Loucy (cell line): ENCODE results near the gene TEP1.
"Not testable (repeated sequence)": the region's sequence is repeated elsewhere in the genome, so short reads cannot be mapped to it uniquely, and the experiment has no call there.

Source experiments
- H2AFZ ChIP-seq: fragments of 200-600 bp; sonication (generic); 2 replicates; pipeline ENCODE4 v1.6.0; 2016; ENCODE audit warnings: antibody characterized with exemption, mild to moderate bottlenecking, low read length, moderate library complexity
- H3F3A ChIP-seq: fragments of 200-600 bp; 2 replicates; pipeline ENCODE4 v1.6.0; 2016; ENCODE audit warnings: antibody characterized with exemption, low read depth, mild to moderate bottlenecking
- H3K27me3 ChIP-seq: fragments of 200-600 bp; sonication (generic); 2 replicates; pipeline ENCODE4 v1.6.1; 2014; ENCODE audit warnings: low read length, mild to moderate bottlenecking; ENCODE audit not compliant: insufficient read depth, poor library complexity, severe bottlenecking
- H3K36me3 ChIP-seq: fragments of 200-600 bp; sonication (generic); 2 replicates; pipeline ENCODE4 v1.6.1; 2016; ENCODE audit warnings: low read length; ENCODE audit not compliant: insufficient read depth
- H3K4me1 ChIP-seq: fragments of 200-600 bp; sonication (generic); 2 replicates; pipeline ENCODE4 v1.5.1; 2014; ENCODE audit warnings: low read length, mild to moderate bottlenecking; ENCODE audit not compliant: insufficient read depth, poor library complexity, severe bottlenecking
- H3K4me2 ChIP-seq: fragments of 200-600 bp; sonication (generic); 2 replicates; pipeline ENCODE4 v1.6.0; 2014; ENCODE audit warnings: antibody characterized with exemption, low read length, low read depth, mild to moderate bottlenecking; ENCODE audit not compliant: poor library complexity, severe bottlenecking
- H3K4me3 ChIP-seq: fragments of 200-600 bp; sonication (generic); 2 replicates; pipeline ENCODE4 v1.5.1; 2014; ENCODE audit warnings: low read length, mild to moderate bottlenecking, mixed read lengths; ENCODE audit not compliant: poor library complexity, severe bottlenecking
- H3K79me2 ChIP-seq: fragments of 200-600 bp; sonication (generic); 2 replicates; pipeline ENCODE4 v1.6.1; 2014; ENCODE audit warnings: low read length; ENCODE audit not compliant: insufficient read depth
- H3K9ac ChIP-seq: fragments of 200-600 bp; sonication (generic); 2 replicates; pipeline ENCODE4 v1.6.0; 2014; ENCODE audit warnings: mild to moderate bottlenecking, low read depth, low read length, moderate library complexity; ENCODE audit not compliant: poor library complexity, severe bottlenecking
- H3K9me2 ChIP-seq: fragments of 200-600 bp; sonication (generic); replicated peaks from 2 replicates; pipeline ENCODE4 v1.6.1; 2016; ENCODE audit warnings: low read depth, low read length, mixed read lengths
- H3K9me3 ChIP-seq: fragments of 200-600 bp; sonication (generic); 2 replicates; pipeline ENCODE4 v1.6.1; 2014; ENCODE audit warnings: mild to moderate bottlenecking, antibody characterized with exemption, low read length, low read depth; ENCODE audit not compliant: insufficient read depth
- H4K20me1 ChIP-seq: fragments of 200-600 bp; sonication (generic); 2 replicates; pipeline ENCODE4 v1.6.0; 2014; ENCODE audit warnings: antibody characterized with exemption, low read length, mild to moderate bottlenecking; ENCODE audit not compliant: insufficient read depth, poor library complexity, severe bottlenecking
- EZH2phosphoT487 ChIP-seq: fragments of 200-600 bp; IDR thresholded peaks from 2 replicates; pipeline ENCODE4 v1.6.1; 2018; ENCODE audit warnings: antibody characterized with exemption, mild to moderate bottlenecking, moderate library complexity, borderline replicate concordance
- TF ChIP-seq, protein P1 (sequence below): fragments of 200-600 bp; sonication (generic); conservative IDR thresholded peaks from 2 replicates; pipeline ENCODE4 v1.5.1; 2014; ENCODE audit warnings: mild to moderate bottlenecking, antibody characterized with exemption, low read length

TEP1 gene

GRCh38 chr14:20454516-20455354 lies 41.4 kb upstream of the TEP1 start, which contains the start of the genes APEX1 and OSGEP:
Gene APEX1, plus strand, starts transcription at chr14:20455226. Its CDS starts 420 bp downstream, at chr14:20455646.
Gene OSGEP, minus strand, starts transcription at chr14:20454812. Its CDS starts 129 bp downstream, at chr14:20454683.
- Histone ChIP-seq H3K79me2 (peaks cover 81% of the 10 kb centered on the region), H3K9ac (peak within 1 kb of the TSS; percentile 95), H3K9me3 (no peaks in the 10 kb centered on the region), H4K20me1 (peaks cover 41% of the 10 kb centered on the region), H3K4me2 (peak within 1 kb of the TSS; percentile 88), H3K36me3 (peaks cover 46% of the 10 kb centered on the region; the same call in 1 of the 2 replicates), H3K4me3 (peak within 1 kb of the TSS; percentile 86), H2AFZ (peak within 1 kb of the TSS; percentile 74), H3K9me2 (no peaks in the 10 kb centered on the region), H3K4me1 (peaks cover 36% of the 10 kb centered on the region), H3F3A (no peaks in the 10 kb centered on the region), H3K27me3 (no peaks in the 10 kb centered on the region)
- TF ChIP-seq, protein P1, sequence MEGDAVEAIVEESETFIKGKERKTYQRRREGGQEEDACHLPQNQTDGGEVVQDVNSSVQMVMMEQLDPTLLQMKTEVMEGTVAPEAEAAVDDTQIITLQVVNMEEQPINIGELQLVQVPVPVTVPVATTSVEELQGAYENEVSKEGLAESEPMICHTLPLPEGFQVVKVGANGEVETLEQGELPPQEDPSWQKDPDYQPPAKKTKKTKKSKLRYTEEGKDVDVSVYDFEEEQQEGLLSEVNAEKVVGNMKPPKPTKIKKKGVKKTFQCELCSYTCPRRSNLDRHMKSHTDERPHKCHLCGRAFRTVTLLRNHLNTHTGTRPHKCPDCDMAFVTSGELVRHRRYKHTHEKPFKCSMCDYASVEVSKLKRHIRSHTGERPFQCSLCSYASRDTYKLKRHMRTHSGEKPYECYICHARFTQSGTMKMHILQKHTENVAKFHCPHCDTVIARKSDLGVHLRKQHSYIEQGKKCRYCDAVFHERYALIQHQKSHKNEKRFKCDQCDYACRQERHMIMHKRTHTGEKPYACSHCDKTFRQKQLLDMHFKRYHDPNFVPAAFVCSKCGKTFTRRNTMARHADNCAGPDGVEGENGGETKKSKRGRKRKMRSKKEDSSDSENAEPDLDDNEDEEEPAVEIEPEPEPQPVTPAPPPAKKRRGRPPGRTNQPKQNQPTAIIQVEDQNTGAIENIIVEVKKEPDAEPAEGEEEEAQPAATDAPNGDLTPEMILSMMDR: no peak
- TF ChIP-seq EZH2phosphoT487: no peak

GRCh38 chr14:20452831-20453230 lies 39.5 kb upstream of the TEP1 start:
- H3K4me2 ChIP-seq: peak overlapping the region; percentile 88
- H4K20me1 ChIP-seq: peaks cover 29% of the 10 kb centered on the region
- peaks cover 51% of the 10 kb centered on the region; the same call in 1 of the 2 replicates for H3K36me3 ChIP-seq

GRCh38 chr14:20446889-20447288 lies 33.6 kb upstream of the TEP1 start:
- no peaks in the 10 kb centered on the region for H3F3A ChIP-seq
- H3K4me2 ChIP-seq: no peak overlapping the region
- no peak for TF ChIP-seq EZH2phosphoT487
- TF ChIP-seq, protein P1: no peak
- peaks cover 8% of the 10 kb centered on the region; the same call in 1 of the 2 replicates for H3K79me2 ChIP-seq
- H3K4me3 ChIP-seq: no peak overlapping the region
- H2AFZ ChIP-seq: no peak overlapping the region
- no peaks in the 10 kb centered on the region for H3K4me1 ChIP-seq
- no peaks in the 10 kb centered on the region for H3K9me2 ChIP-seq
- H3K9ac ChIP-seq: no peak overlapping the region
- no peaks in the 10 kb centered on the region for H3K9me3 ChIP-seq
- H3K36me3 ChIP-seq: peaks cover 58% of the 10 kb centered on the region; the same call in 1 of the 2 replicates
- H4K20me1 ChIP-seq: no peaks in the 10 kb centered on the region
- H3K27me3 ChIP-seq: no peaks in the 10 kb centered on the region

More at GRCh38 chr14:20452831-20453230, 39.5 kb upstream of the TEP1 start:
- H3K4me1 ChIP-seq: peaks cover 28% of the 10 kb centered on the region
- peak overlapping the region; percentile 95 for H3K9ac ChIP-seq
- H3K27me3 ChIP-seq, H3K9me3 ChIP-seq, H2AFZ ChIP-seq, H3K9me2 ChIP-seq, H3F3A ChIP-seq: not testable (repeated sequence)
- H3K4me3 ChIP-seq: peak overlapping the region; percentile 86
- H3K79me2 ChIP-seq: peaks cover 62% of the 10 kb centered on the region

GRCh38 chr14:20443650-20444049 lies 30.3 kb upstream of the TEP1 start:
- not testable (repeated sequence) for H3K4me2 ChIP-seq, H3K4me3 ChIP-seq, H3K79me2 ChIP-seq, H3K9ac ChIP-seq, H3K9me3 ChIP-seq, H3K27me3 ChIP-seq, H4K20me1 ChIP-seq, H3K9me2 ChIP-seq, H3F3A ChIP-seq, H2AFZ ChIP-seq
- peaks cover 35% of the 10 kb centered on the region; the same call in 1 of the 2 replicates for H3K36me3 ChIP-seq
- H3K4me1 ChIP-seq: peaks cover 19% of the 10 kb centered on the region
